ENCODE measurements around the gene XIRP1.

GRCh38 chr3:39154280-39155021, 37.9 kb downstream of the XIRP1 start:
- TF ChIP-seq CTCF (IDR thresholded peaks at IDR 0.05; ENCODE audit: borderline replicate concordance, extremely low read depth, low read length, poor library complexity, severe bottlenecking) = no peak
- TF ChIP-seq EZH2 (IDR thresholded peaks at IDR 0.05; ENCODE audit: borderline replicate concordance, low read depth, low read length, severe bottlenecking) = no peak

Data from DND-41 (cell line).